ENCODE results near the gene GAK. TPM values are rescaled to one million over a fixed set of nuclear protein-coding genes. Genes with fewer than 3 reads are reported as not detected.

The GAK gene
- polyA plus RNA-seq, 1 donor from 2014 or later, result 58.8 TPM

Other genes with a start within 250 kb of the GAK start
- not detected in 2 replicates for gene SLC49A3, start 243.2 kb downstream of the GAK start, polyA plus RNA-seq
- gene PCGF3, start 226.5 kb downstream of the GAK start, polyA plus RNA-seq, result 117 and 131 TPM in 2 replicates
- 5.1 and 7.6 TPM in 2 replicates for gene CPLX1, start 106.2 kb downstream of the GAK start, polyA plus RNA-seq
- gene TMEM175, start 144 bp upstream of the GAK start, polyA plus RNA-seq, result 36.9 and 38.0 TPM in 2 replicates
- gene DGKQ, start 41.3 kb upstream of the GAK start, polyA plus RNA-seq, result 32.4 and 46.0 TPM in 2 replicates
- 11.8 and 12.7 TPM in 2 replicates for gene IDUA, start 54.7 kb upstream of the GAK start, polyA plus RNA-seq
- 0.12 and 1.1 TPM in 2 replicates for gene SLC26A1, start 61.1 kb upstream of the GAK start, polyA plus RNA-seq
- gene FGFRL1, start 79.3 kb upstream of the GAK start, polyA plus RNA-seq, result 0.97 and 3.3 TPM in 2 replicates
- 0.30 and 1.5 TPM in 2 replicates for gene RNF212, start 181.2 kb upstream of the GAK start, polyA plus RNA-seq
- gene SPON2, start 240.3 kb upstream of the GAK start, polyA plus RNA-seq, result 0.57 and 0.78 TPM in 2 replicates